HEK293 (cell line): ENCODE measurements around the gene RCC1.

Experiments
- ZNF266 ChIP-seq: fragments of 450-650 bp; formaldehyde crosslinking; IDR thresholded peaks from 2 replicates; pipeline ENCODE4 v1.5.1; 2016; ENCODE audit warnings: missing biosample characterization, missing genetic modification characterization, low read depth
- ZNF830 ChIP-seq: fragments of 450-650 bp; IDR thresholded peaks from 2 replicates; pipeline ENCODE4 v1.5.0; 2018; ENCODE audit warnings: missing biosample characterization, missing genetic modification characterization, low read depth, mild to moderate bottlenecking, moderate library complexity
- ZSCAN4 ChIP-seq: fragments of 450-650 bp; formaldehyde crosslinking; IDR thresholded peaks from 2 replicates; pipeline ENCODE4 v1.5.1; 2017; ENCODE audit warnings: missing biosample characterization, missing genetic modification characterization
- TF ChIP-seq, protein P1 (sequence below): fragments of 450-650 bp; formaldehyde crosslinking; IDR thresholded peaks from 2 replicates; pipeline ENCODE4 v1.5.1; 2016; ENCODE audit warnings: missing biosample characterization, missing genetic modification characterization

- no peak for TF ChIP-seq ZSCAN4 (tag by site-specific recombination)
- TF ChIP-seq ZNF830 (tag by site-specific recombination): no peak
- no peak for TF ChIP-seq ZNF266
- TF ChIP-seq, protein P1, sequence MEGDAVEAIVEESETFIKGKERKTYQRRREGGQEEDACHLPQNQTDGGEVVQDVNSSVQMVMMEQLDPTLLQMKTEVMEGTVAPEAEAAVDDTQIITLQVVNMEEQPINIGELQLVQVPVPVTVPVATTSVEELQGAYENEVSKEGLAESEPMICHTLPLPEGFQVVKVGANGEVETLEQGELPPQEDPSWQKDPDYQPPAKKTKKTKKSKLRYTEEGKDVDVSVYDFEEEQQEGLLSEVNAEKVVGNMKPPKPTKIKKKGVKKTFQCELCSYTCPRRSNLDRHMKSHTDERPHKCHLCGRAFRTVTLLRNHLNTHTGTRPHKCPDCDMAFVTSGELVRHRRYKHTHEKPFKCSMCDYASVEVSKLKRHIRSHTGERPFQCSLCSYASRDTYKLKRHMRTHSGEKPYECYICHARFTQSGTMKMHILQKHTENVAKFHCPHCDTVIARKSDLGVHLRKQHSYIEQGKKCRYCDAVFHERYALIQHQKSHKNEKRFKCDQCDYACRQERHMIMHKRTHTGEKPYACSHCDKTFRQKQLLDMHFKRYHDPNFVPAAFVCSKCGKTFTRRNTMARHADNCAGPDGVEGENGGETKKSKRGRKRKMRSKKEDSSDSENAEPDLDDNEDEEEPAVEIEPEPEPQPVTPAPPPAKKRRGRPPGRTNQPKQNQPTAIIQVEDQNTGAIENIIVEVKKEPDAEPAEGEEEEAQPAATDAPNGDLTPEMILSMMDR (tag by site-specific recombination): no peak
Observed at GRCh38 chr1:28534671-28535070, 28.8 kb downstream of the RCC1 start.
